Stimulated activated naive CD8-positive, alpha-beta T cell treated with anti-CD3 and anti-CD28 coated beads, Interleukin-15, Interleukin-2, amounts not matched to agents 100 ng/mL and 50 ng/mL, for 24 hours (primary cell): Measurements from ENCODE around the gene UBAC1.

ENCODE experiments used
- H3K27ac Mint-ChIP-seq: one replicate; pipeline ENCODE4 v1.8.0; 2021; ENCODE audit warnings: mild to moderate bottlenecking, mixed read lengths
- H3K27me3 Mint-ChIP-seq: one replicate; pipeline ENCODE4 v1.8.0; 2021; ENCODE audit warnings: mixed read lengths
- H3K36me3 Mint-ChIP-seq: one replicate; pipeline ENCODE4 v1.8.0; 2021; ENCODE audit warnings: low read depth, mixed read lengths
- H3K4me1 Mint-ChIP-seq: one replicate; pipeline ENCODE4 v1.8.0; 2021; ENCODE audit warnings: low read depth, mixed read lengths
- H3K4me3 Mint-ChIP-seq: one replicate; pipeline ENCODE4 v1.8.0; 2021; ENCODE audit warnings: mild to moderate bottlenecking, mixed read lengths
- H3K9me3 Mint-ChIP-seq: one replicate; pipeline ENCODE4 v1.8.0; 2021; ENCODE audit warnings: mixed read lengths

Gene UBAC1

GRCh38 chr9:135987838-135988404 is 26.7 kb upstream of the UBAC1 start:
- Mint-ChIP-seq H3K4me1 (peaks cover 14% of the 10 kb centered on the region), H3K27ac (no peak overlapping the region), H3K36me3 (no peaks in the 10 kb centered on the region), H3K4me3 (no peak overlapping the region), H3K9me3 (no peaks in the 10 kb centered on the region), H3K27me3 (no peaks in the 10 kb centered on the region)

- Mint-ChIP-seq H3K4me1 (peaks cover 7% of the 10 kb centered on the region), H3K36me3 (no peaks in the 10 kb centered on the region), H3K27me3 (no peaks in the 10 kb centered on the region), H3K27ac (no peak overlapping the region), H3K4me3 (no peak overlapping the region), H3K9me3 (no peaks in the 10 kb centered on the region)
Observed at GRCh38 chr9:135986605-135987004, 25.4 kb upstream of the UBAC1 start.

- Mint-ChIP-seq H3K4me1 (peaks cover 4% of the 10 kb centered on the region), H3K9me3 (no peaks in the 10 kb centered on the region), H3K4me3 (no peak overlapping the region), H3K27ac (no peak overlapping the region), H3K27me3 (no peaks in the 10 kb centered on the region), H3K36me3 (no peaks in the 10 kb centered on the region)
Observed at GRCh38 chr9:135985889-135986288, 24.7 kb upstream of the UBAC1 start.

GRCh38 chr9:135985459-135985774 is 24.2 kb upstream of the UBAC1 start:
- Mint-ChIP-seq H3K27me3 (no peaks in the 10 kb centered on the region), H3K36me3 (no peaks in the 10 kb centered on the region), H3K9me3 (no peaks in the 10 kb centered on the region), H3K4me1 (peaks cover 4% of the 10 kb centered on the region), H3K4me3 (no peak overlapping the region), H3K27ac (no peak overlapping the region)

GRCh38 chr9:135984072-135984710 is 23.0 kb upstream of the UBAC1 start:
- H3K27me3 Mint-ChIP-seq: no peaks in the 10 kb centered on the region
- no peaks in the 10 kb centered on the region for H3K9me3 Mint-ChIP-seq
- H3K27ac Mint-ChIP-seq: no peak overlapping the region
- H3K4me1 Mint-ChIP-seq: peaks cover 7% of the 10 kb centered on the region
- no peak overlapping the region for H3K4me3 Mint-ChIP-seq
- H3K36me3 Mint-ChIP-seq: no peaks in the 10 kb centered on the region

GRCh38 chr9:135983208-135984071 is 22.3 kb upstream of the UBAC1 start:
- no peaks in the 10 kb centered on the region for H3K36me3 Mint-ChIP-seq
- no peaks in the 10 kb centered on the region for H3K9me3 Mint-ChIP-seq
- H3K4me3 Mint-ChIP-seq: no peak overlapping the region
- peaks cover 11% of the 10 kb centered on the region for H3K4me1 Mint-ChIP-seq
- H3K27ac Mint-ChIP-seq: no peak overlapping the region
- no peaks in the 10 kb centered on the region for H3K27me3 Mint-ChIP-seq

GRCh38 chr9:135982499-135983207 is 21.5 kb upstream of the UBAC1 start:
- no peak overlapping the region for H3K4me3 Mint-ChIP-seq
- H3K4me1 Mint-ChIP-seq: peaks cover 11% of the 10 kb centered on the region
- no peaks in the 10 kb centered on the region for H3K27me3 Mint-ChIP-seq
- H3K27ac Mint-ChIP-seq: no peak overlapping the region
- H3K36me3 Mint-ChIP-seq: no peaks in the 10 kb centered on the region
- H3K9me3 Mint-ChIP-seq: no peaks in the 10 kb centered on the region

- no peak overlapping the region for H3K27ac Mint-ChIP-seq
- H3K4me1 Mint-ChIP-seq: peaks cover 16% of the 10 kb centered on the region
- H3K9me3 Mint-ChIP-seq: no peaks in the 10 kb centered on the region
- H3K36me3 Mint-ChIP-seq: no peaks in the 10 kb centered on the region
- H3K4me3 Mint-ChIP-seq: no peak overlapping the region
- H3K27me3 Mint-ChIP-seq: no peaks in the 10 kb centered on the region
Observed at GRCh38 chr9:135980926-135981630, 19.9 kb upstream of the UBAC1 start.

- H3K9me3 Mint-ChIP-seq: no peaks in the 10 kb centered on the region
- H3K4me3 Mint-ChIP-seq: no peak overlapping the region
- no peak overlapping the region for H3K27ac Mint-ChIP-seq
- H3K27me3 Mint-ChIP-seq: no peaks in the 10 kb centered on the region
- no peaks in the 10 kb centered on the region for H3K36me3 Mint-ChIP-seq
- H3K4me1 Mint-ChIP-seq: peaks cover 16% of the 10 kb centered on the region
Observed at GRCh38 chr9:135979547-135980166, 18.5 kb upstream of the UBAC1 start.

- H3K4me3 Mint-ChIP-seq: no peak overlapping the region
- H3K4me1 Mint-ChIP-seq: peaks cover 16% of the 10 kb centered on the region
Observed at GRCh38 chr9:135978642-135979546, 17.7 kb upstream of the UBAC1 start.

GRCh38 chr9:135976944-135977343 is 15.8 kb upstream of the UBAC1 start:
- Mint-ChIP-seq H3K4me3 (no peak overlapping the region), H3K27me3 (no peaks in the 10 kb centered on the region), H3K4me1 (peaks cover 23% of the 10 kb centered on the region), H3K36me3 (no peaks in the 10 kb centered on the region), H3K27ac (no peak overlapping the region), H3K9me3 (no peaks in the 10 kb centered on the region)

More at GRCh38 chr9:135978642-135979546, 17.7 kb upstream of the UBAC1 start:
- Mint-ChIP-seq H3K9me3 (no peaks in the 10 kb centered on the region), H3K36me3 (no peaks in the 10 kb centered on the region), H3K27ac (no peak overlapping the region), H3K27me3 (no peaks in the 10 kb centered on the region)

- no peak overlapping the region for H3K4me3 Mint-ChIP-seq
- peaks cover 23% of the 10 kb centered on the region for H3K4me1 Mint-ChIP-seq
- H3K36me3 Mint-ChIP-seq: no peaks in the 10 kb centered on the region
- H3K9me3 Mint-ChIP-seq: no peaks in the 10 kb centered on the region
- H3K27ac Mint-ChIP-seq: no peak overlapping the region
- H3K27me3 Mint-ChIP-seq: no peaks in the 10 kb centered on the region
Observed at GRCh38 chr9:135976531-135976930, 15.4 kb upstream of the UBAC1 start.

GRCh38 chr9:135975834-135976233 is 14.7 kb upstream of the UBAC1 start:
- Mint-ChIP-seq H3K4me1 (peaks cover 23% of the 10 kb centered on the region), H3K9me3 (no peaks in the 10 kb centered on the region), H3K27me3 (no peaks in the 10 kb centered on the region), H3K36me3 (no peaks in the 10 kb centered on the region), H3K4me3 (no peak overlapping the region), H3K27ac (no peak overlapping the region)
